NCI-H774 (cell line): ENCODE data around the gene TSPAN2.
"Not testable (repeated sequence)": the region's sequence is repeated elsewhere in the genome, so short reads cannot be mapped to it uniquely, and the experiment has no call there.

Experiments
- DNase-seq: peaks from one replicate; lab custom pipeline; 2025; lab: John Stamatoyannopoulos, UW

Gene TSPAN2

GRCh38 chr1:115036814-115037507 lies 52.3 kb downstream of the TSPAN2 start:
- DNase-seq: no peak

- DNase-seq: no peak
These were observed 53.7 kb downstream of the TSPAN2 start for GRCh38 chr1:115035652-115036051.

GRCh38 chr1:115031595-115031994 lies 57.7 kb downstream of the TSPAN2 start:
- DNase-seq: no peak

GRCh38 chr1:115029526-115029925 lies 59.8 kb downstream of the TSPAN2 start, which contains the start of gene TSHB:
TSS of gene TSHB (plus strand) at chr1:115029826. CDS start at chr1:115033363, 3,537 bp downstream.
- no peak for DNase-seq

- no peak for DNase-seq
These were observed 65.7 kb downstream of the TSPAN2 start for GRCh38 chr1:115023593-115023992.

GRCh38 chr1:115021145-115021544 lies 68.2 kb downstream of the TSPAN2 start:
- no peak for DNase-seq

GRCh38 chr1:115019549-115019948 lies 69.8 kb downstream of the TSPAN2 start:
- DNase-seq: not testable (repeated sequence)

GRCh38 chr1:115013792-115014191 lies 75.5 kb downstream of the TSPAN2 start:
- DNase-seq: no peak

GRCh38 chr1:115012434-115012833 lies 76.9 kb downstream of the TSPAN2 start:
- DNase-seq: no peak

- no peak for DNase-seq
These were observed 77.3 kb downstream of the TSPAN2 start for GRCh38 chr1:115012006-115012405.

GRCh38 chr1:115006191-115006590 lies 83.1 kb downstream of the TSPAN2 start:
- no peak for DNase-seq
